ENCODE measurements around the gene FOXR1.
A peak's percentile ranks its signal among the peaks of the same experiment; 100 is the strongest.
"Not testable (repeated sequence)": the region's sequence is repeated elsewhere in the genome, so short reads cannot be mapped to it uniquely, and the experiment has no call there.

FOXR1 gene

DNA sequence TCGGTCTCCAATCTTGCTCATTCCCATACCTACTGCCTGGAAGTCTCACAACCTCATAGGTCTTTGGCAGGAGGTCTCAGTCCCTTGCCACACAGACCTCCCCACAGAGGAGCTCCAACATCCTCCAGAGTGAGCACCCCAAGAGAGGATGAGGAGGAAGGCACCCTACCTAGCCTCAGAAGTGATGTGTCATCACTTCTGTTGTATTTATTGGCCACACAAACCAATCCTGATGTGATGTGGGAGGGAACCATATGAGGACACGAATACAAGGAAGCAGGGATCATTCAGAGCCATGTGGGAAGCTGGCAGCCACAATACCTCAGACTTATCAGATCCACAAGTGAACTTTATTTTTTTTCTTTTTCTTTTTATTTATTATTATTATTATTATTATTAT, 24.5 kb upstream of the FOXR1 start:
- peak; percentile 7 for DNase-seq (ENCODE audit: low spot score)

DNA sequence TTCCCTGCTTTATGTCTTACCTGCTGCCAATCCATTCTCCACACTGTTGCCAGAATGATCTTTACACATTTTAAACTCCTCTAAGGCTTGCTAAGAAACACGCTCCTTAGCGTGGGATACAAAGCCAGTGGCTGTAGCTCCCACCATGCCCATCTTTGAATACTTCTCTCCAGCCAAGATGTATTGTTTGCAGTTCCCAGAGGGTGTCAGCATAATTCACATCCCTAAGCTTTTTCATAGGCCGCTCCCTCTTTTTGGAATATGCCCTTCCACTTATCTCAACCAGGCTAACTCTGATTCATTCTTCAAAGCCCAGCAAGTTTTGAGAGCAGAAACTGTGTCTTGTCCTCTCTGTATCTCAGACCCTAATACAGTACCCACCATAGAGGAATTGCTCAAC, 23.6 kb upstream of the FOXR1 start:
- peak; percentile 9 for DNase-seq (ENCODE audit: low spot score)

DNA sequence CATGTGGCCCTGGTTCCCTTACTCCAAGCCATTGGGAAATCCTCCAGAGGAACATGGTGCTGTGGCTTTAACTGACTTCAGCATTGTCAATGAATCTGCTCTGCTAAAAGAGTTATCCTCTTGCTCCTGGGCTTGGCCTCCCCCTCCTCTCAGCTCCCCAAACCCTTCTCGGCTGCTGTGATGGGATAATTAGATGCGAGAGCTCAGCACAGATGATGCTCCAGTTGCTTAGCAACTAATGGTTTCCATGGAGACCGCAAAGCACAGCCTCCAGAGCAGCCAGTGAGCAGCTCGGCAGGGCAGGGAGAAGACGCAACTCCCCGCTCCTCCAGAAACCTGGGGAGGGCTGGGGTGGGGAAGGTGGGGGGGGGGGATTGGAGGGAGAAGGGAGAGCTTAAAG, 18.3 kb upstream of the FOXR1 start:
- DNase-seq (ENCODE audit: low spot score), result no peak

DNA sequence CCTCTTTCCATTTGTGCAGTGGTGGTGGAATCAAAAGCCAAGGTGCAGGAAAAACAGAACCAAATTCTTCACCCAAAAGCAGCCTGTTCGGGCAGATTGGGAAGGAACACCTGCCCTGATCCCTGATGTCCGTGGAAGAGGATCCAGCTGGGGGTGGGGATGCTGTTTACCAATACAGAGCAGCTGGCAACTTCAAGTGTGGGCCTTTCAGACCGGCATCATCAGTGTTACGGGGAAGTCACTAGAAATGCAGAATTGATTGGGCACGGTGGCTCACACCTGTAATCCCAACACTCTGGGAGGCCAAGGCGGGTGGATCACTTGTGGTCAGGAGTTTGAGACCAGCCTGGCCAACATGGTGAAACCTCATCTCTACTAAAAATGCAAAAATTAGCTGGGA, 17.6 kb upstream of the FOXR1 start:
- not testable (repeated sequence) for DNase-seq (ENCODE audit: low spot score)

DNA sequence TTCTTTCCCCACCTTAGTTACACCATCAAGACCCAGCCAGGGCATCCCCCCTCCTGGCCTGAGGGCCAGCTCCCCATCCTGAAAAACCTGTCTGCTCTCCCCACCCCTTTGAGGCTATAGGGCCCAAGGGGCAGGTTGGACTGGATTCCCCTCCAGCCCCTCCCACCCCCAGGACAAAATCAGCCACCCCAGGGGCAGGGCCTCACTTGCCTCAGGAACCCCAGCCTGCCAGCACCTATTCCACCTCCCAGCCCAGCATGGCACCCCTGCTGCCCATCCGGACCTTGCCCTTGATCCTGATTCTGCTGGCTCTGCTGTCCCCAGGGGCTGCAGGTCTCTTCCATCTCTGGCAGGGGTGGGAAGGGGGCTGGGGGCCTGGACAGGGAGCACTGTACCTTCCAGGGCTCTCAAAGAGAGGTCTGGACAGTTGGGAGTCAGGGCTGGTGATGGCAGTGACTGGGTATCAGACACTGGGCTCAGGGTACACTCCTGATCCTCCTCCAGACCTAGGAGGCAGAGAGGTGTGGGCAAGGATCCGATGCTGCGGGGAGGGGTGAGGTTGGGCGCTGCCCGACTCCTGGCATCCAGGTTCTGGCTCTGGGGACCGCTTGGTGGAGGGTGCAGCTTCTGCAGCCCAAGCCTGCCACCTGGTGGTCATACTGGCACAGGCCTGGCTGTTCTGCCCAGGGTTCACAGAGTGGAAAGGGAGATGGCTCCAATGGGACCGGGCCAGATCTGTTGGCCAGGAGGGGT, 15.3 kb upstream of the FOXR1 start, which contains the start of gene UPK2:
Gene UPK2 (plus strand): TSS at position 205 of the 753 bp plus-strand sequence. CDS start 53 bp downstream, at position 258.
- peak; percentile 96 for DNase-seq (ENCODE audit: low spot score)

DNA sequence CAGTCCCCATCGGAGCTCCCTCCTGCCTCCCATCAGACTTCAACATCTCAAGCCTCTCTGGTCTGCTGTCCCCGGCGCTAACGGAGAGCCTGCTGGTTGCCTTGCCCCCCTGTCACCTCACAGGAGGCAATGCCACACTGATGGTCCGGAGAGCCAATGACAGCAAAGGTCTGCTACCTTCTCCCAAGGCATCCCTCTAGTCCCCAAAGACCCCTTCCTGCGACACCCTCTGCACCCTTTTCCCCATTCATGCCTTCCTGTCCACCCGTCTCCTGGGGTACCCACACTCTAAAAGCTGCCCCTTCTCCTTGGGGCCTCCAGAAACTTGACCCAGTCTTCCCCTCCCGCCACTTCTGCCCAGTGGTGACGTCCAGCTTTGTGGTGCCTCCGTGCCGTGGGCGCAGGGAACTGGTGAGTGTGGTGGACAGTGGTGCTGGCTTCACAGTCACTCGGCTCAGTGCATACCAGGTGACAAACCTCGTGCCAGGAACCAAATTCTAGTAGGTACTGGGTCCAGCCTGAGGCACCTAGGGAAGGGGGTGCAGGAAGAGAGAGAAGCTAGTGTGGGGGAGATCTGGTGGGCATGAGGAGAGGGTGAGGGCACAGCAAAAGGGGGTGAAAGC, 14.6 kb upstream of the FOXR1 start:
- no peak for DNase-seq (ENCODE audit: low spot score)

DNA sequence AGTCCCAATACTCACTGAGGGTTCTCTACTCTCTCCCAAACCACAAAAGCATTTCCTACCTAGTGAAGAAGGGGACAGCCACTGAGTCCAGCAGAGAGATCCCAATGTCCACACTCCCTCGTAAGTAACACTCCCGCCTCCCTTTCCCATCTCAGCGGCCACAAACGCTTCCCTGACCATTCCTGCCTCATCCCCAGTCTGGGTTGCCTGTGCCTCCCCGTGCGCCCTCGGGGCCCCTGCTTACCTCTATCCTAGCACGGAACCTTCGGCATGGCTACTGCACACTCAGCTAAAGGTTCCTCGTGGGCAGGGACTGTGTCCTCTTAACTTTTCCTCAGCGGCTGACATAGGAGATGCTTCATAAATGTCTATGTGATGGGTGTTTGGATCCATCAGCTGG, 14.0 kb upstream of the FOXR1 start:
- no peak for DNase-seq (ENCODE audit: low spot score)

DNA sequence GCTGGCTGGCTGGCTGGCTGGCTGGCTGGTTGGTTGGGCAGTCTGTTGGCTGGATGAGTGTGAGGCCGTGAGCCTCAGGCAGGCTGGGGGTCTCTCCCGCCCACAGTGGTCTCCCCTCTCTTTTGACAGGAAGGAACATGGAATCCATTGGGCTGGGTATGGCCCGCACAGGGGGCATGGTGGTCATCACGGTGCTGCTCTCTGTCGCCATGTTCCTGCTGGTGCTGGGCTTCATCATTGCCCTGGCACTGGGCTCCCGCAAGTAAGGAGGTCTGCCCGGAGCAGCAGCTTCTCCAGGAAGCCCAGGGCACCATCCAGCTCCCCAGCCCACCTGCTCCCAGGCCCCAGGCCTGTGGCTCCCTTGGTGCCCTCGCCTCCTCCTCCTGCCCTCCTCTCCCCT, 13.6 kb upstream of the FOXR1 start:
- no peak for DNase-seq (ENCODE audit: low spot score)

DNA sequence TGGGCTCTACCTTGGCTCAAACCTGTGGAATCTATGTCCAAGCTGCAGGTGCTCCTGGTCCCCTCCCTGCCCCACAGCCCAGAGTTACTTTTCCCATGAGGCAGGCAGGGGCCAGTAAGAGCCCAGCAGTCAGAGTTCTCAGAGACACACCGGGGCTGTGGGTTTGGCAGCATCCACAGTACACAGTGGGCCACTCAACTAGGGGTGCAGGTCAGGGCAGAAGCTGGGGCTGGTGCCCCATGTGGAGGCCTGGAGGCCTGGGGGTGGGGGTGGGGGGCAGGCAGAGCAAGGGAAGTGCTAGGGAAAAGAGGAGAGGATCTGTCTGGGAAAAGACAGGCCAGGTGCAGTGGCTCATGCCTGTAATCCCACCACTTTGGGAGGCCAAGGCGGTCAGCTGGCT, 13.0 kb upstream of the FOXR1 start:
- no peak for DNase-seq (ENCODE audit: low spot score)

DNA sequence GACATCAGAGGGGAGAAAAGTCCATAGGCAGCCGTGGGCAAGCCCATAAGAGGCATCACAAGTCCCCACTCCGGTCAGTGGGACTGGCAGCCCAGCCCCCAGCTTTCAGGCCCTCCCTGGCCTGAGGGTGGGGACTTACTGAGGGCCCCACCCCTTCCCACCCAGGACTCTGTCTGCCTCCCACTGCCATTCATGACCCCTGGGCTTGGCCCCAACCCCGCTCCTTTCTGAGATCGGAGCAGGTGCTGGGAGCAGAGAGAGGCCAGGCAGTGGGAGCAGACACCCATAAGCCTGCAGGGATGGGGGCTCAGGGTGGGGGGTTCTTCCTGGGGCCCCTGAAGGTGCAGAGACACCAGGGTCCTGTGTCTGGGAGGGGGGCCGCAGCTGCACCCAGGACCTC, 10.4 kb upstream of the FOXR1 start:
- no peak for DNase-seq (ENCODE audit: low spot score)

DNA sequence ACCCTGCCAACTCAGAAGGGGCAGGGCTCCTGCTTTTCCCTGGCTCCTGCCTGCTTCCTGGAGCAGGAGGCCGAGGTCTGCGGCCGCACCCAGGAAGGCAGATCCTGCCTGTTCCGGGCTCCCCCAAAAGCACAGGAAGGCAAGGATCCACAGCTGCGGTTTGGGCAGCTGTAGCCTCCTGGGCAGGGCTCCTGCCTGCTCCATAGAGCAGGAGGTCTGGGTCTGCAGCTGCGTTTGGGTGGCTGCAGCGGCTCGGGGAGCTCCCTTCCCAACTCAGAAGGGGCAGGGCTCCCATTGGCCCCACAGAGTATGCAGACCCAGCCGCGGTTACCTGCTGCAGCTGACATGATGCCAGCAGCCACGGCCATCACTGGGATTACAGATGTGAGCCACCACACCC, 10.0 kb upstream of the FOXR1 start:
- DNase-seq (ENCODE audit: low spot score), result no peak

DNA sequence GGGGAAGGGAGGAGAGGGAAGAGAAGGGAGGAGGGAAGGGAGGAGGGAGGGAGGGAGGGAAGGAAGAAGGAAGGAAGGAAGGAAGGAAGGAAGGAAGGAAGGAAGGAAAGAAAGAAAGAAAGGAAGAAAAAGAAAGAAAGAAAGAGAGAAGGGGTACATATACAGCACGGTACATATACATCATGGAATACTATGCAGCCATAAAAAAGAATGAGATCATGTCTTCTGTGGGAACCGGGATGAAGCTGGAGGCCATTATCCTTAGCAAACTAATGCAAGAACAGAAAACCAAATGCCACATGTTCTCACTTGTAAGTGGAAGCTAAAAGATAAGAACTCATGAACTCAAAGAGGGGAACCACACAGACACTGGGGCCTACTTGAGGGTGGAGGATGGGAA, 2.1 kb upstream of the FOXR1 start:
- DNase-seq (ENCODE audit: low spot score), result not testable (repeated sequence)

DNA sequence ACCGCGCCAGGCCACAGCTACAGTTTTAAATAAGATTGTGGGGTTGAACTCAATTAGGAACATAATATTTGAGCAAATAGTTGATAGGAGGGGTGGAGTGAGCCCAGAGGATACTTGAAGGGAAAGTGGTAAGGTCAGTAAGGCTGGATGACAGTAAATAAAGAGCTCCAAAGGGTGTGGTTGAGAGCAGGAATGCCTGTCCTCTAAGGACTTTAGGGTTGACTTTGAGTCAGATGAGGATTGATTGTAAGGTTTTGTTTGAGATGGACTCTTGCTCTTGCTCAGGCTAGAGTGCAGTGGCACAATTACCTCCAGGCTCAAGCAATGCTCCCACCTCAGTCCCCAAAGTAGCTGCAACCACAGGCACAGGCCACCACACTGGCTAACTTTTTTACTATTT, 2.4 kb downstream of the FOXR1 start:
- no peak for DNase-seq (ENCODE audit: low spot score)

DNA sequence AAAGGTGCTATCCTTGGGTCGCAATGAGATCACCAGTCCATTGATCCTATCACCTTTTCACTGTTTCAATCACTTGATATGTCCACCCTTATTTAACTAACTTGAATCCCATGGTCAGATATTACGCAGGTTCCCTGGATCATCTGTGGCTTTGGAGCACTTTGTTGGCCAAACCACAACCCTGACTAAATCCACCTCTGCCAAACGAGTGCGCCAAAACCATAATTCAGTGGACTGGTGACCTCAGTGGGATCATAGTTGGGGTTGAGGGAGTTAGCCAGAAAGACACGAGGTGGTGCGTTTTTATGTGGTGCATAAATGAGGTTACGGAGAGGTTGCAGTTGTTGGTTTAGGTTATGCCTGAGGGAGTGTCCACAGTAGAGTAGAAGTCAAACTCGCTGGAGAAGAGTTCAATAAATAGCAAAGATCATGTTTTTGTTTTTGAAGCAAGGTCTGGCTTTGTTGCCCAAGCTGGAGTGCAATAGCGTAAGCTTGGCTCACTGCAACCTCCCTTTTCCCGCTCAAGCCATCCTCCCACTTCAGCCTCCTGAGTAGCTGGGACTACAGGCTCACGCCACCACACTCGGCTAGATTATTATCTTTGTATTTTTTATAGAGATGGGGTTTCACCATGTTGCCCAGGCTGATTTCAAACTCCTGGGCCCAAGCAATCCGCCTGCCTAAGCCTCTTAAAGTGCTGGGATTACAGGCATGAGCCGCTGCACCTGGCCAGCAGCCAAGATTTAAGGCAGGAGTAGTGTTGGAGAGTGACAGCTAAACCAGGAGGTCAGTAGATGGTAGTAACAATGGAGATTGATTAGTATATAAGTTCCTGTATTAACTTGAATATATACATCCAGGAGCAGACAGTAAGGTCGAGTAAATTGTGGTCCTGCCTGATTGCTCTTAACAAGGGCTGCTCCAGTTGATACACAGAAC, 4.5 kb downstream of the FOXR1 start:
- no peak for DNase-seq (ENCODE audit: low spot score)

DNA sequence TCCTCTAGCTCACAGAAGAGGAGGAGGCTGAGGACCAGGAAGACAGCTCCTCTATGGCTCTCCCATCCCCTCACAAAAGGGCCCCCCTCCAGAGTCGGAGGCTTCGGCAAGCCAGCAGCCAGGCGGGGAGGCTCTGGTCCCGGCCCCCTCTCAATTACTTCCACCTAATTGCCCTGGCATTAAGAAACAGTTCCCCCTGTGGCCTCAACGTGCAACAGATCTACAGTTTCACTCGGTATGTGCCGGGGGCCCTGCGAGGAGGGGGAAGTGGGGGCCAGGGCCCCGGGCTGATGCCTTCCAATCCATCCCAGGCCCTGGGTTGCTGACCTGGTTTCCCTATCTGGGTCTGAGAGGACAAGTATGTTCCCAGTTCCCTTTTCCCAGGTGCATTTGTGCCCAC, 7.9 kb downstream of the FOXR1 start:
- no peak for DNase-seq (ENCODE audit: low spot score)

DNA sequence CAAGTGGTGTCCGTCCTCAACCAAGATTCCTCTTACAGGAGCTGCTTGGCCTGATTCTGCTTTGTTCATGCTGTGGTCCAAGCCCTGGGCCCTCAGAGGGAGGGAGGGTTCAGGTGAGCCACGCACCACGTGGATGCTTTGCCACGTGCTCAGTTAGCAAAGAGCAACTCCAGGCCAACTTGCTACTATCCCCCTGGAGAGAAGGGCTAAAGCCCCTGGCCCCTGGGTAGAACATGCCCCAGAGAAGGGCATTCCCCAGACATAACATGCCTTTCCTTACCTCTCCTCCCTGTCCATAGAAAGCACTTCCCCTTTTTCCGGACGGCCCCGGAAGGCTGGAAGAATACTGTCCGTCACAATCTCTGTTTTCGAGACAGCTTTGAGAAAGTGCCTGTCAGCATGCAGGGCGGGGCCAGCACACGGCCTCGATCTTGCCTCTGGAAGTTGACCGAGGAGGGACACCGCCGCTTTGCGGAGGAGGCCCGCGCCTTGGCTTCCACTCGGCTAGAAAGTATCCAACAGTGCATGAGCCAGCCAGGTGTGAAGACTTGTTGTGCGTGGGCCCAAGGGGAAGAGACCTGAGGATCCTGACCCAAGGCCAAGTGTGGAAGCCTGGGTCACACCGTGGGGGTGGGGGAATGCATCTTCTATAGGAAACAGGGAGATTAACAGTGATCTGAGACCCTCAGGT, 8.8 kb downstream of the FOXR1 start:
- DNase-seq (ENCODE audit: low spot score), result peak; percentile 48

DNA sequence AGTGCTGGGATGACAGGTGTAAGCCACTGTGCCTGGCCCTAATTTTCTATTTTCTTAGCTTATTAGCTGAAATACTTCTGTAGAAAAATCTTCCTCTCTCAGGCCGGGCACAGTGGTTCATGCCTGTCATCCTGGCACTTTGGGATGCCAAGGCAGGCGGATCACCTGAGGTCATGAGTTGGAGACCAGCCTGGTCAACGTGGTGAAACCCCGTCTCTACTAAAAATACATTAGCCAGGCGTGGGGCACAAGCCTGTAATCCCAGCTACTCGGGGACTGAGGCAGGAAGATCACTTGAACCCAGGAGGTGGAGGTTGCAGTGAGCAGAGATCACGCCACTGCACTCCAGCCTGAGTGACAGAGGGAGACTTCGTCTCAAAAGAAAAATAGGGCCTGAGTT, 12.8 kb downstream of the FOXR1 start:
- DNase-seq (ENCODE audit: low spot score), result not testable (repeated sequence)

DNA sequence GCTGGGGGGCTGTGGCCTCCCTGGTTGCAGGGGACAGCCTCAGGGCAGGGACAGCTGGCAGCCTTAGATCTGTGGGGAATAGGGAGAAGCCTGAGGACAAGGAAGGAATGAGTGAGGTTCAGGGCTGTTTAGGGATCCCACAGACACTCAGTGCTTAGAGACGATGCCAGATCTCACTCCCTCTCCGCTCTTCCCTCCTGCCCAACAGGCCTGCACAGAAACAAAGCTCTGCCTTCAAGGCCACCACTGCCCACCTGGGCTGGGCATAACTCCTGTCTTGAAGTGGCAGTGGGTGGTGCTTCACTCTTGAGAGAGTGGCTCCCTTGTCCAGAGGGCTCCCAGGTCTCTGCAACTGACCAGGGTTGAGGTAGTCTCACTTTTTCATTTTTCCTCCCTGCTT, 13.3 kb downstream of the FOXR1 start:
- DNase-seq (ENCODE audit: low spot score), result no peak

DNA sequence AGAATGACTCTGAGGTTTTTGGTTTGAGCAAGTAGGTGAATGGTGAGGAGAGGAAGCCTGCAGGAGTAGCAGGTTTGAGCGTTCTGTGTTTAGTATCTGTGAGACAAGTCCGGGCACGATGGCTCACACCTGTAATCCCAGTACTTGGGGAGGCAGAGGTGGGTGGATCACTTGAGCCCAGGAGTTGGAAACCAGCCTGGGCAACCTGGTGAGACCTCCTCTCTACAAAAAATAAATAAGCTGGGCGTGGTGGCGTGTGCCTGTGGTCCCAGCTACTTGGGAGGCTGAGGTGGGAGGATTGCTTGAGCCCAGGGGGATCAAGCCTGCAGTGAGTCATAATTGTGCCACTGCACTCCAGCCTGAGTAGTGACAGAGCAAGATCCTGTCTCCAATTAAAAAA, 16.7 kb downstream of the FOXR1 start:
- DNase-seq (ENCODE audit: low spot score), result no peak

DNA sequence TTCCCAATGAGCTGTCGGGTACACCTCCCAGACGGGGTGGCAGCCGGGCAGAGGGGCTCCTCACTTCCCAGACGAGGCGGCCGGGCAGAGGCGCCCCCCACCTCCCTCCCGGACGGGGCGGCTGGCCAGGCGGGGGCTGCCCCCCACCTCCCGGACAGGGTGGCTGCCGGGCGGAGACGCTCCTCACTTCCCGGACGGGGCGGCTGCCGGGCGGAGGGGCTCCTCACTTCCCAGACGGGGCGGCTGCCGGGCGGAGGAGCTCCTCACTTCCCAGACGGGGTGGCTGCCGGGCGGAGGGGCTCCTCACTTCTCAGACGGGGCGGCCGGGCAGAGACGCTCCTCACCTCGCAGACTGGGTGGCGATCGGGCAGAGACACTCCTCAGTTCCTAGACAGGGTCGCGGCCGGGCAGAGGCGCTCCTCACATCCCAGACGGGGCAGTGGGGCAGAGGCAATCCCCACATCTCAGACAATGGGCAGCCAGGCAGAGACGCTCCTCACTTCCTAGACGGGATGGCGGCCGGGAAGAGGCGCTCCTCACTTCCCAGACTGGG, 20.0 kb downstream of the FOXR1 start:
- DNase-seq (ENCODE audit: low spot score), result not testable (repeated sequence)

DNA sequence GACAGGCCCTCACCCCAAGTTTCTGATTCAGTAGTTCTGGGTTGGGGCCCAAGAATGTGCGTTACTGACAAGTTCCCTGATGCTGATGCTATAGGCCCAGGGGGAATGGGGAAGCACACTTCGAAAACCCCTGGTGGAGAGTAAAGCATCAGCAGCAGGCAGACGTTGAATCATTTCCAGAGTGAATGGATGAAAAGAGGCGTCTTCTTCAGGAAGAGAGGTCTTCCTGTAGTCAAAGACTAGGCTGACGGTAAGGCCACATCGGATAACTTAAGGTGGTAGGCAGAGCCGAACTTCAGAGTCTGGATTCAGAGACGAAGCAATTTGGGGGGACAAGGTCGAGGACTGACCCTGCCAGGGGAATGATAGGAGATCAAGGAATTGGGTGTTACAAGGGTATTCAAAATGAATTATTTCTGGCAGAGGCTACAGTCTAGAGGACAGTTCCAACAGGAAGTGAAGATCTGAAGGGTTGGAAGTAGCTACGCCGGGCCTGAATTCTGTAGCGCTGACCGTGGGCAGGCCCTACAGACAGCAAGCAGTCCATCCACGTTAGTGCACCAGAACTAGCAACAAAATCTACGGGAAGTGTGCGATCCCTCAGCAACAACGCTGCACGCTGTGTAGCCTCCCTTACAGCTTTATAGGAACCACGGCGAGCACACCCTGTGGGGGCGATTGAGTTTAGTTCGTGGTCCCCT, 25.5 kb downstream of the FOXR1 start:
- DNase-seq (ENCODE audit: low spot score), result peak; percentile 50
